Memory B cell (primary cell): Measurements from ENCODE around the gene PLA2G4B.
"Not testable (repeated sequence)": the region's sequence is repeated elsewhere in the genome, so short reads cannot be mapped to it uniquely, and the experiment has no call there.

Experiments
- ATAC-seq: fragments of 150-1000 bp; cut with Tn5 transposase; 2 replicates; pipeline ENCODE4 v1.10.0; 2021; ENCODE audit warnings: low read depth, mild to moderate bottlenecking, moderate library complexity
- DNase-seq, 2 donors: peaks; one replicate each; pipeline ENCODE4 v3.0.0; 2022; ENCODE audit warnings: low spot score in 2 of 2
- H3K27ac Mint-ChIP-seq: one replicate; pipeline ENCODE4 v1.8.0; 2022; ENCODE audit warnings: mild to moderate bottlenecking, moderate library complexity, mixed read lengths
- H3K27me3 Mint-ChIP-seq: one replicate; pipeline ENCODE4 v1.8.0; 2022; ENCODE audit warnings: mixed read lengths
- H3K36me3 Mint-ChIP-seq: one replicate; pipeline ENCODE4 v1.8.0; 2022; ENCODE audit warnings: mild to moderate bottlenecking, mixed read lengths
- H3K4me1 Mint-ChIP-seq: one replicate; pipeline ENCODE4 v1.8.0; 2022; ENCODE audit warnings: mixed read lengths
- H3K4me3 Mint-ChIP-seq: one replicate; pipeline ENCODE4 v1.8.0; 2022; ENCODE audit warnings: mild to moderate bottlenecking, moderate library complexity, mixed read lengths
- H3K9me3 Mint-ChIP-seq: one replicate; pipeline ENCODE4 v1.8.0; 2022; ENCODE audit warnings: mixed read lengths

PLA2G4B gene

GRCh38 chr15:41827880-41828806 is 10.5 kb upstream of the PLA2G4B start, which contains the start of gene JMJD7:
Gene JMJD7, plus strand, starts transcription at chr15:41828092. Its CDS starts 33 bp downstream, at chr15:41828125.
- DNase-seq (peak; percentile 92 to 95), ATAC-seq (peak; percentile 94)
- H3K4me1 Mint-ChIP-seq: peaks cover 23% of the 10 kb centered on the region
- peaks cover 4% of the 10 kb centered on the region for H3K36me3 Mint-ChIP-seq
- H3K4me3 Mint-ChIP-seq: peak within 1 kb of the TSS; percentile 98
- H3K27me3 Mint-ChIP-seq: no peaks in the 10 kb centered on the region
- H3K27ac Mint-ChIP-seq: peak within 1 kb of the TSS; percentile 82
- no peaks in the 10 kb centered on the region for H3K9me3 Mint-ChIP-seq

DNA sequence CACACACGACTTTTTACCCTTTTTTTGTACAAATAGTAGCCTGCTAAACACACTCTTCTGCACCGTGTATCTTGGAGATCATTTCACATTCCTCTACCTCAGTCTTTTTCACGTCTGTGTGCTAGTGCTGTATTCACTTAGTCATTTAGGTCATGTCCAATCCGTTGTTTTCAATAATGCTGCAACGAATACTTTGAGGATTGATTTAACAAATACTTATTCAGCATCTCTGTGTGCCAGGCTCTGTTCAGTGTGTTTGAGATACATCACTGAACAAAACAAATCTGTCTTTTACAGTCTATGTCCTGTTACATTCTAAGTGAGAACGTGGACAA is 9.9 kb upstream of the PLA2G4B start:
- Mint-ChIP-seq H3K27ac (peak overlapping the region; percentile 82), H3K4me3 (peak overlapping the region; percentile 98), H3K27me3 (no peaks in the 10 kb centered on the region), H3K36me3 (peaks cover 4% of the 10 kb centered on the region), H3K4me1 (peaks cover 25% of the 10 kb centered on the region), H3K9me3 (no peaks in the 10 kb centered on the region)
- ATAC-seq (no peak), DNase-seq (no peak)

GRCh38 chr15:41829959-41830646 is 8.5 kb upstream of the PLA2G4B start:
- no peak for ATAC-seq

GRCh38 chr15:41831291-41831690 is 7.4 kb upstream of the PLA2G4B start:
- H3K4me1 Mint-ChIP-seq: peaks cover 30% of the 10 kb centered on the region
- H3K27ac Mint-ChIP-seq, ATAC-seq, H3K9me3 Mint-ChIP-seq, DNase-seq, H3K36me3 Mint-ChIP-seq, H3K27me3 Mint-ChIP-seq, H3K4me3 Mint-ChIP-seq: not testable (repeated sequence)

More at GRCh38 chr15:41829959-41830646, 8.5 kb upstream of the PLA2G4B start:
- peaks cover 4% of the 10 kb centered on the region for H3K36me3 Mint-ChIP-seq
- H3K27ac Mint-ChIP-seq: no peak overlapping the region
- peaks cover 29% of the 10 kb centered on the region for H3K4me1 Mint-ChIP-seq
- no peaks in the 10 kb centered on the region for H3K9me3 Mint-ChIP-seq
- no peak overlapping the region for H3K4me3 Mint-ChIP-seq
- DNase-seq: no peak
- no peaks in the 10 kb centered on the region for H3K27me3 Mint-ChIP-seq

DNA sequence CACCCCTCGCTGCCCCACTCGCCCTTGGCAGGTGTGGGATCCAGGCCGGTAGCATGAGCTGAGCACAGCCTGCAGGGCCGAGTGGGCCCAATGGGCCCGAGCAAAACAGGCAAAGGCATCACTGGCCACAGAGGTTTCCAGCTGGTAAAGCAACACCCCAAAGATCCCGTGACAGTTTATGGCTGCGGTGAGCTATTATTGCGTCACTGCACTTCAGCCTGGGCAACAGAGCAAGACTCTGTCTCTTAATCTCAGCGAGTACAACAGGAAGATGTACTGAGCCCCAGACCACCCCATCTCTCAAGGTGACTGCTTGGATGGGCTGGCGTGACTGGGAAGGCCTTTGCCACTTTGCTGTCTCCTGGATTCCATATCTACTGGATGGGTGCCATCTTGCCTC is 6.4 kb upstream of the PLA2G4B start:
- Mint-ChIP-seq H3K27ac (no peak overlapping the region), H3K27me3 (no peaks in the 10 kb centered on the region), H3K36me3 (peaks cover 7% of the 10 kb centered on the region), H3K4me1 (peaks cover 26% of the 10 kb centered on the region), H3K9me3 (no peaks in the 10 kb centered on the region), H3K4me3 (no peak overlapping the region)
- no peak for ATAC-seq
- DNase-seq: no peak

DNA sequence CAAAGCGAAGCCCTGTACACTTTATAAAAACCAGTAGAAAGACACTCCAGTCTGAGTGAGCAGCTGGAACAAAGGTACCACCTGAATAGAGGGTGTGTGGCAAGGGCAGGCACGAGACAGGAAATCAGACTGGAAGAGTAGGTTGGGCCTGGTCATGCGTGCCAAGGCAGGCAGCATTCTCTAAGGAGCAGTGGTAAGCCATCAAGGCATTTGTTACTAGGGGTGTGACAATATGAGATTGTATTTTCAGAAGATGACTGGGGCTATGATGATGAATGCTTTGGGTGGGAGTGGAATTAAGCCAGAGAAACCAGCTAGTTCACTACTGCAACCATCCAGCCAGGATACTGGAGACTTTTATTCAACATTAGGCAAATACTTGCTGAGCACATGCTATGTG is 5.8 kb upstream of the PLA2G4B start:
- Mint-ChIP-seq H3K4me3 (no peak overlapping the region), H3K27me3 (no peaks in the 10 kb centered on the region), H3K4me1 (peaks cover 23% of the 10 kb centered on the region), H3K36me3 (peaks cover 9% of the 10 kb centered on the region), H3K27ac (no peak overlapping the region), H3K9me3 (no peaks in the 10 kb centered on the region)
- DNase-seq (no peak), ATAC-seq (no peak)

DNA sequence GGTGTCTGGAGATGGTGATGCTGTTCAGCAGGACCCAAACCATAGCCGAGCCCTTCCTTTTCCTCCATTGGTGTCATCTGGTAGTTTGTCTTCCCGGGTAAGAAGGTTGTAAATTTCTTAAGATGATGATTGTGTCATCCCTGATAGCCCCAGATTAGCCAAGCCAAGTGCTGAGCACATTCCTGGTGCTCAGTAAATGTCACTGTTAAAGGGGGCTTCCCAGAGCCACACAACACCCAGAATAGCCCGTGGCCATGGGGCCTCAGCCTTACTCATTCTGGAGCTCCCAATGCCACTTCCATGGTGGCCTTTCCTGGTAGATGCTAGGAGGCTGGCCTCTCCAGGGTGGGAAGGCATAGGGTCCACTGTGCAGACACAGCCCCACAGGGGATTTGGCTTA is 4.6 kb upstream of the PLA2G4B start:
- peaks cover 16% of the 10 kb centered on the region for H3K4me1 Mint-ChIP-seq
- ATAC-seq (no peak), DNase-seq (no peak)
- H3K9me3 Mint-ChIP-seq: no peaks in the 10 kb centered on the region
- H3K36me3 Mint-ChIP-seq: peaks cover 9% of the 10 kb centered on the region
- H3K27me3 Mint-ChIP-seq: no peaks in the 10 kb centered on the region
- H3K4me3 Mint-ChIP-seq: no peak overlapping the region
- H3K27ac Mint-ChIP-seq: no peak overlapping the region

DNA sequence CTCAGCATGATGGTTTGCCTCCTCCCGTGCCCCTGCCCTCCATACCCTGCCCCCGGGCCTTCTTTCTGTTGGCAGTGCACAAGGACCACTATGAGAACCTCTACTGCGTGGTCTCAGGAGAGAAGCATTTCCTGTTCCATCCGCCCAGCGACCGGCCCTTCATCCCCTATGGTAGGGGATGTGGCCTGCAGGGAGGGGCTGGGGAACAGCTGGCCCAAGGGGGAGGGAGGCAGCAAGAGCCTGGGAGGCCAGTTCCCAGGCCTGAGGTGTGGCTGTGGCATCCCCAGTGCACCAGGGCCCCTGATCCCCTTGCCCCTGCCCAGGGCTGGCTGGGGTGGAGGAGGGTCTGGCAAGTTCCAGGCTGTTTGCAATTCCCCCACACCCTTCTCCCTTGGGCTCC is 2.6 kb upstream of the PLA2G4B start:
- Mint-ChIP-seq H3K9me3 (no peaks in the 10 kb centered on the region), H3K27me3 (no peaks in the 10 kb centered on the region), H3K4me3 (no peak overlapping the region), H3K27ac (no peak overlapping the region), H3K36me3 (peaks cover 9% of the 10 kb centered on the region), H3K4me1 (peaks cover 16% of the 10 kb centered on the region)
- DNase-seq: no peak
- no peak for ATAC-seq

- Mint-ChIP-seq H3K9me3 (no peaks in the 10 kb centered on the region), H3K4me1 (peaks cover 16% of the 10 kb centered on the region), H3K27me3 (no peaks in the 10 kb centered on the region), H3K36me3 (peaks cover 9% of the 10 kb centered on the region), H3K27ac (no peak overlapping the region), H3K4me3 (no peak overlapping the region)
- no peak for ATAC-seq
- DNase-seq: no peak
Measured at GRCh38 chr15:41836713-41837454, 1.8 kb upstream of the PLA2G4B start.

DNA sequence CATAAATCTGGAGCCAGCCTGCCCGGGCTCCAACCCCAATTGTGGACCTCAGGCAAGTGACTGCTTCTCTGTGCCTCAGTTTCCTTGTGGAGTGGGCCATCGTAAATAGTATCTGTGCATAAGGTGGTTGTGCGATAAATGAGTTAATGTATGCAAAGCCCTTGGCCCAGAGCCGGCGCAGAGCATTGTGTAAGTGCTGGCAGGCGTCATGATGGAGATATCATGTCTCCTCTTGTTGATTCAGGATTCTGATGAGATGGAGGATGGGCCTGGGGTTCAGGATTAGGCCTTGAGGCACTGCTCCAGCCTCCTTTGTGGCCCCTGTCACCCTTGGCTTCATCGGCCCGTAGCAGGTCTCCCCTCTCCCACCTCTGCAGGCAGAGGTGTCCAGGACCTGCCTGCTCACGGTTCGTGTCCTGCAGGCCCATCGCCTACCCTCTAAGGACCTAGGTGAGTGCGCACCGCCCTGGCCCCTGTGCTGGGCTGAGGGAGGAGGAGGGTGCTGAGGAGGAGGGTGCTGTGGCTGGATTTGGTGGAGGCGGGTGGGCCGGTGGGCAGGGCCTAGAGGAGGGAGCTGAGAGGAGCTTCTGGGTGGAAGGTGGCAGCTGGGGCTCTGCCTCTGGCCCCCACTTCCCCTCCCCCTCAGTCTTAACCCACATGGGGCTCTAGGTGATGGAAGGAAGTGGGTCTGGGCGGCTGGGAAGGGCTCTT is 1.3 kb downstream of the PLA2G4B start:
- no peaks in the 10 kb centered on the region for H3K9me3 Mint-ChIP-seq
- no peak overlapping the region for H3K4me3 Mint-ChIP-seq
- H3K4me1 Mint-ChIP-seq: peaks cover 3% of the 10 kb centered on the region
- ATAC-seq: no peak
- DNase-seq: no peak
- no peak overlapping the region for H3K27ac Mint-ChIP-seq
- no peaks in the 10 kb centered on the region for H3K27me3 Mint-ChIP-seq
- peaks cover 5% of the 10 kb centered on the region for H3K36me3 Mint-ChIP-seq

DNA sequence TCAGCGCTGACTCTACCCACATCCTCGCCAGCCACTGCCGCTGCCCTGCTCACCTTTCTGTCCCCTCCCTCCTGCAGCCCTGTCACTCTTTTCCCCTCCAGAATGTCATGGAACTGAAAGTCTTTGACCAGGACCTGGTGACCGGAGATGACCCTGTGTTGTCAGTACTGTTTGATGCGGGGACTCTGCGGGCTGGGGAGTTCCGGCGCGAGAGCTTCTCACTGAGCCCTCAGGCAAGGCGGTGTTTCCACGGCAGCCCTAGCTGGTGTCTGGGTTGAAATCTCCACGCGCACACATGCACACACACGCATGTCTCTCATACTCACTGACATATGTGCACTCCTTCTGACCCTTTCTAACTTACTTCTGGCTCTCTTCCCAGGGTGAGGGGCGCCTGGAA is 2.0 kb downstream of the PLA2G4B start:
- Mint-ChIP-seq H3K36me3 (peaks cover 5% of the 10 kb centered on the region), H3K9me3 (no peaks in the 10 kb centered on the region)

DNA sequence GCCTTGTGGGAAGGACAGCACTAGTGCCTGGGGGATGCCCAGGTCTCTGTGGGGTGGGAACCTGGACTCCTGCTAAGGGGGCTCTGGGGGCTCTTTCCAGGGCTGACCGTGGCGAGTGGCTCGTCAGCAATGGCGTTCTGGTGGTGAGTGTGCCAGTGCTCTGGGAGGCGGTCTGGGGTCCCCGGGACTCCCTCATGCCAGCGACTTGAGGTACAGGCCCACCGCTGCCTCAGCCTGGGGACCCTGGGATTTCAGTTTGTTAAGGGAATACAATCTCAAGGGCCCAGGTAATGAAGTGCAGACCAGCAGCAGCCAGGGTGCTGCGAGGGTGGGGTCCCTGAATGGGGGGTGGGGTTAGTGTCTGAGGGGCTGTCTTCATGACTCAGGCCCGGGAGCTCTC is 2.5 kb downstream of the PLA2G4B start:
- Mint-ChIP-seq H3K4me1 (no peaks in the 10 kb centered on the region), H3K36me3 (peaks cover 6% of the 10 kb centered on the region), H3K4me3 (no peak overlapping the region), H3K27ac (no peak overlapping the region), H3K9me3 (no peaks in the 10 kb centered on the region), H3K27me3 (no peaks in the 10 kb centered on the region)
- ATAC-seq (no peak), DNase-seq (no peak)

More for the DNA sequence above, 2.0 kb downstream of the PLA2G4B start:
- Mint-ChIP-seq H3K4me1 (no peaks in the 10 kb centered on the region), H3K27ac (no peak overlapping the region), H3K4me3 (no peak overlapping the region), H3K27me3 (no peaks in the 10 kb centered on the region)
- ATAC-seq: no peak
- no peak for DNase-seq

DNA sequence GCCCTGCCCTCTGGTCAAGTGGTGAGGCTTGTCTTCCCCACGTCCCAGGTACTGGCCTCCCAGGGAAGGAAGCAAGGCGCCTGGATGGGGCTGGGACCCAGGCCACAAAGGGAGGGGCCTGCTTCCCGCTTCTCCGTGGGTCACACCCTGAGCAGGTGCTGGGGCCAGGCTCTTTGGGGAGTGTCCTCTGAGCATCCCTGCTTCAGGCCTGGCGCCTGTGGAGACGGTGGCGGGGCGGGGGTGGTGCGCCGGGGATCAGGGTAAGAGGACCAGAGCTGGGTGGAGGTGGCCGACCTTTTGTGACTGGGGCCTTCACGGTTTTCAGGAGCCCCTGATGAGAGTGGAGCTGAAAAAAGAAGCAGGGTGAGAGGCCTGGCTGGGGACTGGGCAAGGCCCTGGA is 3.6 kb downstream of the PLA2G4B start:
- no peak overlapping the region for H3K4me3 Mint-ChIP-seq
- peaks cover 10% of the 10 kb centered on the region for H3K36me3 Mint-ChIP-seq
- no peaks in the 10 kb centered on the region for H3K27me3 Mint-ChIP-seq
- ATAC-seq (no peak), DNase-seq (no peak)
- no peaks in the 10 kb centered on the region for H3K4me1 Mint-ChIP-seq
- no peaks in the 10 kb centered on the region for H3K9me3 Mint-ChIP-seq
- no peak overlapping the region for H3K27ac Mint-ChIP-seq
